Thoracic aorta (tissue), 2 donors: ENCODE measurements around the gene KIAA1217. TPM values are rescaled to one million over a fixed set of nuclear protein-coding genes. Genes with fewer than 3 reads are reported as not detected.

Source experiments
- ATAC-seq: fragments of 150-250 bp; one replicate; pipeline ENCODE4 v1.8.0; 2017; ENCODE audit warnings: low read depth; ENCODE audit not compliant: insufficient number of reproducible peaks, low FRiP score
- DNase-seq: peaks from one replicate; pipeline ENCODE4 v3.0.0-alpha.2; 2020; ENCODE audit warnings: low spot score
- H3K27ac ChIP-seq, 2 donors: fragments of 200-600 bp; sonication (generic); 1 replicate in 1 of 2; 2 replicates in 1 of 2; pipeline ENCODE4 v1.5.1; 2016; ENCODE audit warnings: mild to moderate bottlenecking in 2 of 2, moderate library complexity in 2 of 2
- H3K27me3 ChIP-seq: fragments of 200-600 bp; sonication (generic); replicated peaks from 2 replicates; pipeline ENCODE4 v1.6.0; 2016; ENCODE audit warnings: mild to moderate bottlenecking; ENCODE audit not compliant: insufficient read depth
- H3K36me3 ChIP-seq: fragments of 200-600 bp; sonication (generic); one replicate; pipeline ENCODE4 v1.5.1; 2016
- H3K4me1 ChIP-seq, 2 donors: fragments of 200-600 bp; sonication (generic); 1 replicate in 1 of 2; 2 replicates in 1 of 2; pipeline versions ENCODE4 v1.5.1 to v1.6.0; 2016; ENCODE audit warnings: low read depth in 2 of 2, mild to moderate bottlenecking in 1 of 2; ENCODE audit not compliant: control insufficient read depth in 1 of 2
- H3K4me3 ChIP-seq: fragments of 200-600 bp; sonication (generic); 2 replicates; pipeline ENCODE4 v1.5.1; 2016; ENCODE audit warnings: mild to moderate bottlenecking
- H3K9me3 ChIP-seq: fragments of 200-600 bp; sonication (generic); 2 replicates; pipeline ENCODE4 v1.5.1; 2016
- total RNA-seq, 2 donors: library from RNA; depleted of rRNA; stranded (reverse); fragments of >200 nt; gene quantifications; one replicate each; pipeline versions ENCODE4 v1.1.0 to v1.2.3, GENCODE V29; 2016
- TF ChIP-seq, protein P1 (sequence below): fragments of 200-600 bp; sonication (generic); IDR thresholded peaks from one replicate; pipeline ENCODE4 v1.5.1; 2019; ENCODE audit warnings: antibody characterized with exemption

The KIAA1217 gene
- total RNA-seq, 2 donors from 2014 or later, result 15.2 to 15.6 TPM

DNA sequence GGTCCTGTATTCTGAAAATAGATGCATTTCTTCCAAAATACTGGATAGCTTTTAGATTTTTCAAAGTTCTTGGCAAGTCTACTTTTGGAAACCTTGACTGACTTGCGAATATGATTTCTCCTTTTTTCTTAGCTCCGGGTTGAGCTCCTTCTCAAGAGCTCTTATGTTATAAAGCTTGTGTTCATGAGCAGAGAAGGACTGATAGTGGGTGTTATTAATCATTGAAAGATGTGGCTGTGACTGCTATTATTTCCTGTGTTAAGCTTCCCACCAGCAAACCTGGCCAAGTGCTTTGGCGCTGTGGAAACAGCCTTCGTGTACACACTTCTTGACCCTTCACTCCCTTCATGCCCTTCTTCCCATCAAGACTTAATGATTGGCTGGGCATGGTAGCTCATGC is 98.2 kb downstream of the KIAA1217 start:
- DNase-seq (no peak), ATAC-seq (peak; percentile 30)
- Histone ChIP-seq H3K27me3 (no peaks in the 10 kb centered on the region), H3K36me3 (no peaks in the 10 kb centered on the region), H3K27ac (peak overlapping the region; percentile 27 to 69), H3K9me3 (no peaks in the 10 kb centered on the region), H3K4me3 (peak overlapping the region; percentile 57), H3K4me1 (peaks cover 18 to 22% of the 10 kb centered on the region in 2 donors)
- TF ChIP-seq, protein P1, sequence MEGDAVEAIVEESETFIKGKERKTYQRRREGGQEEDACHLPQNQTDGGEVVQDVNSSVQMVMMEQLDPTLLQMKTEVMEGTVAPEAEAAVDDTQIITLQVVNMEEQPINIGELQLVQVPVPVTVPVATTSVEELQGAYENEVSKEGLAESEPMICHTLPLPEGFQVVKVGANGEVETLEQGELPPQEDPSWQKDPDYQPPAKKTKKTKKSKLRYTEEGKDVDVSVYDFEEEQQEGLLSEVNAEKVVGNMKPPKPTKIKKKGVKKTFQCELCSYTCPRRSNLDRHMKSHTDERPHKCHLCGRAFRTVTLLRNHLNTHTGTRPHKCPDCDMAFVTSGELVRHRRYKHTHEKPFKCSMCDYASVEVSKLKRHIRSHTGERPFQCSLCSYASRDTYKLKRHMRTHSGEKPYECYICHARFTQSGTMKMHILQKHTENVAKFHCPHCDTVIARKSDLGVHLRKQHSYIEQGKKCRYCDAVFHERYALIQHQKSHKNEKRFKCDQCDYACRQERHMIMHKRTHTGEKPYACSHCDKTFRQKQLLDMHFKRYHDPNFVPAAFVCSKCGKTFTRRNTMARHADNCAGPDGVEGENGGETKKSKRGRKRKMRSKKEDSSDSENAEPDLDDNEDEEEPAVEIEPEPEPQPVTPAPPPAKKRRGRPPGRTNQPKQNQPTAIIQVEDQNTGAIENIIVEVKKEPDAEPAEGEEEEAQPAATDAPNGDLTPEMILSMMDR, result no peak

DNA sequence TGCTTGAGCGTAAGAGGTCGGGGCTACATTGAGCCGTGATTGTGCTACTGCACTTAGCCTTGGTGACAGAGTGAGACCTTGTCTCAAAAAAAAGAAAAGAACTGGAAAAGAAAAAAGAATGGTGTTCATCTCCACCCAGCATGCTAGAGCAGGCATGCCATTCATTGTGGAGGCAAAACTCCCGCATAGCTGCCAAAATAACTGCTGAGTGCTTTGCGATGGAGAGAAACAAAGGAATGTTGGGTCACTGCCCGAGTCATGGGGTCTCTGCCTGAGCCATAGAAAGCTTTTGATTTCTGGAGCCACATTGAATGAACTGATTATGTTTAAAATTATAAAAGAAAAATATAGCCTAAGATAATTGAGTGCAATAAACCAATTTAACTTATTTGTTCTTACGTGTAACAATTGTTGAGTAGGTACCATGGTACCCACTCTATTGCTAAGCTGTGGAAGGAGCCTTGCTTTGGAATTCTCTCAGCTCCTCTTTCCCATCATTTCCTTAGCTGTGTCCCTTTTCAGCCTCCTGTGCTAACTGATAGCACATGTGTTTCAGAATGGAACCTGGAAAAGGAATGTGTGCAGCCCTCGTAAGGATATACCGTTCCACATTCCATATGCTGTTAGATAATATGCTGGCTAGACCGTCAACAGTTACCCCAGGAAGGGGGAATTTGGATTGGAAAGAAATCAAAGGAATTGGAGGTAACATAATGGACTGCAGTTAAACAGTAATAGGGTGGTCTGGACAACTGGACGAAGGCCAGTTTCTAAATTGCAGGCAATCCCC is 99.0 kb downstream of the KIAA1217 start:
- peak overlapping the region; percentile 57 for H3K4me3 ChIP-seq
- no peaks in the 10 kb centered on the region for H3K36me3 ChIP-seq
- DNase-seq (no peak), ATAC-seq (no peak)
- TF ChIP-seq, protein P1, result no peak
- peaks cover 18 to 22% of the 10 kb centered on the region in 2 donors for H3K4me1 ChIP-seq
- H3K27ac ChIP-seq, result peak overlapping the region; percentile 27 to 69
- no peaks in the 10 kb centered on the region for H3K9me3 ChIP-seq
- no peaks in the 10 kb centered on the region for H3K27me3 ChIP-seq

DNA sequence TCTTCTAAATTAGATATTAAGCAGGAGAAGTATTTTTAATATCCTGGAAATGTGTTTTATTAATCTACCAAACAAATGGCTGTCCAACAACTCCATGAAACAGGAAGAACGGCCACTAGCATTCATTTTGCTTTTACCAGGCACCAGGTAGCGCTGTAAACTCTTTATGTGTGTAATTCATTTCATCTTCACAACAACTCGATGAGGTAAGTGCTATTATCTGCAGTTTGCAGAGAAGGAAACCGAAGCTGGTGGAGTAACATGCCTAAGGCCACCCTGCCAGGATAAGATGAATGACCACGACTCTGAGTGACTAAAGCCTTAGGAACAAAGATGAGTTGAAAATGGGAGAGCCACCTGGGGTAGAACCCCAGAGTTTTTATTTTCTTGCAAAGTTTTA is 101.2 kb downstream of the KIAA1217 start:
- TF ChIP-seq, protein P1, result no peak
- H3K36me3 ChIP-seq, result no peaks in the 10 kb centered on the region
- no peak overlapping the region for H3K27ac ChIP-seq
- no peak for DNase-seq
- no peak for ATAC-seq
- no peaks in the 10 kb centered on the region for H3K9me3 ChIP-seq
- H3K4me1 ChIP-seq, result peaks cover 18 to 22% of the 10 kb centered on the region in 2 donors
- no peak overlapping the region for H3K4me3 ChIP-seq
- no peaks in the 10 kb centered on the region for H3K27me3 ChIP-seq

DNA sequence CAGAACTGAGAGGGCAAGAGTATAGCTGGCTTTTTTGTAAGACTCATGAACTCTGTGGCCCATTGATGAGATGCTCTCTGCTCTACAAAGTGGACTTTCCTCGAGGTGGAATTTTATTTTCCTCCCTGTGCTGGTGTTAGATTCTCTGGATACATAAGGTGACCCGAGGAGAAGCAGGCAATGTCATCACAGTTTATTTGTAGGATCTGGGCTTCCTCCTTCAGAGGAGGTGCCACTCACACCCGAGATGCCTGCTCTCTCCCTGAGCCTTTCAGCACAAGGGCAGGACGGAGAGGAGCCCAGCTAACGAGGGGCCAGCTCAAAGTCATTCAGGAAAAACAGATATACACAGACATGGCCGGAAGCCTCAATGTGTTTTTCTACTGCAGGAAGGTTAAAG is 103.0 kb downstream of the KIAA1217 start:
- no peaks in the 10 kb centered on the region for H3K27me3 ChIP-seq
- peaks cover 4 to 9% of the 10 kb centered on the region in 2 donors for H3K4me1 ChIP-seq
- no peaks in the 10 kb centered on the region for H3K36me3 ChIP-seq
- no peak overlapping the region for H3K27ac ChIP-seq
- DNase-seq (no peak), ATAC-seq (no peak)
- H3K9me3 ChIP-seq, result no peaks in the 10 kb centered on the region
- no peak overlapping the region for H3K4me3 ChIP-seq
- TF ChIP-seq, protein P1, result no peak

DNA sequence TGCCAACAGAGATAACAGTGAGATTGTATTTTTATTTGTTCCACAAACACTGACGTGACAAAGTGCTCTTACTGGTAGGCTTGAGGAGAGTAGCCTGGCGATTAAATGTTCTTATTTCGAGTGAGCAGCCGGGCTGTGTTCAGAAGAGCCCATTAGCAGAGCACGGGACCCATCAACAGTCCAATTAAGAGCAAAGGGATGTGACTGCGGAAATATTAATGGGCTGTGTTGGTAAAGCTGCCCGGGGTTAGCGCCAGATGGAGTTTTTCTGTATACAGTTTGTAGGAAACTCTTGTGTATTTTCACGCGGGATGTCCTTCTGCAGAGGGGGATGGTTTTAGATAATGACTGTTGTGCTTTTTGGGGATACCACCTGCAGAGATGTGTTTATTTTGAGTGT is 104.3 kb downstream of the KIAA1217 start:
- no peak for ATAC-seq
- TF ChIP-seq, protein P1, result no peak
- no peak overlapping the region for H3K27ac ChIP-seq
- H3K36me3 ChIP-seq, result no peaks in the 10 kb centered on the region
- H3K4me1 ChIP-seq, result no peaks in the 10 kb centered on the region
- H3K4me3 ChIP-seq, result no peak overlapping the region
- no peak for DNase-seq
- no peaks in the 10 kb centered on the region for H3K9me3 ChIP-seq
- H3K27me3 ChIP-seq, result no peaks in the 10 kb centered on the region
